Measurements from ENCODE around the gene LAYN. TPM values are rescaled to one million over a fixed set of nuclear protein-coding genes. Genes with fewer than 3 reads are reported as not detected.
A peak's percentile ranks its signal among the peaks of the same experiment; 100 is the strongest.

The LAYN gene
- total RNA-seq, 2 experiments from 2014 or later = 1.3 to 1.4 TPM

DNA sequence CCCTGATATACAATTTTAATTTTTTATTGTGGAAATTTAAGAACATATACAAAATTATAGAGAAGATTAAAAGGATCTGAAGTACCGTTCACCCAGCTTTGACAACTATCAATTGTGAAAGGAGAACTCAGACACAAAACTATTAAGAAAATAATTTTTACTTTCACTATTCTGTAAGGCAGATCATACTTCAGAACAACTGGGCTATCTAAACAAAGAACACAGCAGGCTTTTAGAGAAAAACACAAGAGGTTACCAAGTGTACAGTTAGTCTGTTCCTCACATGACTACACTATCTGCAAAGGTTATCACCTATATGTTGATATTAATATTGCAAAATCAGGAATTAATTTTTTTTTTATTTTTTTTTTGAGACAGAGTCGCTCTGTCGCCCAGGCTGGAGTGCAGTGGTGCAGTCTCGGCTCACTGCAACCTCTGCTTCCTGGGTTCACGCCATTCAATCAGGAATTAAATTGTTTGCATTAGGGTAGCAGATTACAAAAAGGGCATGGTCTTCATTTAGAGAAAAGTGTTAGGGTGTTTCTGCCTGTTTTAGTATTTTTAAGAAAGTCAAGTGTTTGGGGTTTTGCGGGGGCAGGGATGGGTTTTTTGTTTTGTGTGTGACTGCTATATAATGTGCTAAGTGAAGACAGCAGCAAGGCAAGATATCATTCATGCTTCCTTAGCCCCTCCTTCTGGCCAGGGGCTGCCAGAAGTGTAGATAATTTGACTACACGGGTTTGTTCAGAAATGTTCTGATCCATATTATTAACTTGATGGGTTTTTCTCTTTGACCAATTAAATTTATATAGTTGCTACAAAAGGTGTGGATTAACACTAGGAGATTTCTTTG lies 34.1 kb downstream of the LAYN start:
- intact Hi-C loops (cut with DNase I, micrococcal nuclease) = no loop called here
- Histone ChIP-seq H3K36me3 (ENCODE audit: insufficient read depth, low read length) (no peaks in the 10 kb centered on the region), H3K27me3 (ENCODE audit: control insufficient read depth in 1 of 2, insufficient read depth in 2 of 2, low read length in 2 of 2) (peaks cover 2 to 4% of the 10 kb centered on the region in 2 experiments), H3K4me1 (ENCODE audit: insufficient read depth, low read length) (no peaks in the 10 kb centered on the region), H3K4me3 (ENCODE audit: low read length) (no peak overlapping the region), H3K9me3 (ENCODE audit: control insufficient read depth in 1 of 2, insufficient read depth in 1 of 2, low read length in 2 of 2) (no peaks in the 10 kb centered on the region), H3K27ac (ENCODE audit: low read depth in 1 of 2, low read length in 2 of 2) (no peak overlapping the region)
- ChIA-PET CTCF (no interaction called here), POLR2A (no interaction called here)
- no peak for ATAC-seq (ENCODE audit: poor library complexity)
- Mint-ChIP-seq H3K27ac (no peak overlapping the region), H3K27me3 (peaks cover 7% of the 10 kb centered on the region), H3K9me3 (no peaks in the 10 kb centered on the region), H3K4me1 (ENCODE audit: low read depth) (no peaks in the 10 kb centered on the region), H3K36me3 (ENCODE audit: low read depth) (no peaks in the 10 kb centered on the region), H3K4me3 (peak overlapping the region; percentile 70)
- TF ChIP-seq, protein P1, sequence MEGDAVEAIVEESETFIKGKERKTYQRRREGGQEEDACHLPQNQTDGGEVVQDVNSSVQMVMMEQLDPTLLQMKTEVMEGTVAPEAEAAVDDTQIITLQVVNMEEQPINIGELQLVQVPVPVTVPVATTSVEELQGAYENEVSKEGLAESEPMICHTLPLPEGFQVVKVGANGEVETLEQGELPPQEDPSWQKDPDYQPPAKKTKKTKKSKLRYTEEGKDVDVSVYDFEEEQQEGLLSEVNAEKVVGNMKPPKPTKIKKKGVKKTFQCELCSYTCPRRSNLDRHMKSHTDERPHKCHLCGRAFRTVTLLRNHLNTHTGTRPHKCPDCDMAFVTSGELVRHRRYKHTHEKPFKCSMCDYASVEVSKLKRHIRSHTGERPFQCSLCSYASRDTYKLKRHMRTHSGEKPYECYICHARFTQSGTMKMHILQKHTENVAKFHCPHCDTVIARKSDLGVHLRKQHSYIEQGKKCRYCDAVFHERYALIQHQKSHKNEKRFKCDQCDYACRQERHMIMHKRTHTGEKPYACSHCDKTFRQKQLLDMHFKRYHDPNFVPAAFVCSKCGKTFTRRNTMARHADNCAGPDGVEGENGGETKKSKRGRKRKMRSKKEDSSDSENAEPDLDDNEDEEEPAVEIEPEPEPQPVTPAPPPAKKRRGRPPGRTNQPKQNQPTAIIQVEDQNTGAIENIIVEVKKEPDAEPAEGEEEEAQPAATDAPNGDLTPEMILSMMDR (IDR thresholded peaks at IDR 0.05) = no peak
- no peak for DNase-seq

- H3K27ac Mint-ChIP-seq = no peak overlapping the region
- H3K9me3 Mint-ChIP-seq = no peaks in the 10 kb centered on the region
- Histone ChIP-seq H3K9me3 (ENCODE audit: control insufficient read depth in 1 of 2, insufficient read depth in 1 of 2, low read length in 2 of 2) (no peaks in the 10 kb centered on the region), H3K4me1 (ENCODE audit: insufficient read depth, low read length) (no peaks in the 10 kb centered on the region), H3K4me3 (ENCODE audit: low read length) (no peak overlapping the region), H3K27ac (ENCODE audit: low read depth in 1 of 2, low read length in 2 of 2) (no peak overlapping the region), H3K36me3 (ENCODE audit: insufficient read depth, low read length) (no peaks in the 10 kb centered on the region), H3K27me3 (ENCODE audit: control insufficient read depth in 1 of 2, insufficient read depth in 2 of 2, low read length in 2 of 2) (peaks cover 0 to 4% of the 10 kb centered on the region in 2 experiments)
- CTCF ChIA-PET = no interaction called here
- ATAC-seq (ENCODE audit: poor library complexity) (no peak), DNase-seq (no peak)
- POLR2A ChIA-PET = no interaction called here
- TF ChIP-seq, protein P1 (IDR thresholded peaks at IDR 0.05) = no peak
- no peaks in the 10 kb centered on the region for H3K4me1 Mint-ChIP-seq (ENCODE audit: low read depth)
- intact Hi-C loops (cut with DNase I, micrococcal nuclease) = no loop called here
- no peaks in the 10 kb centered on the region for H3K36me3 Mint-ChIP-seq (ENCODE audit: low read depth)
- peaks cover 7% of the 10 kb centered on the region for H3K27me3 Mint-ChIP-seq
- H3K4me3 Mint-ChIP-seq = no peak overlapping the region
Measured at GRCh38 chr11:111575740-111576139, 35.2 kb downstream of the LAYN start.

- Mint-ChIP-seq H3K4me3 (no peak overlapping the region), H3K27ac (no peak overlapping the region), H3K36me3 (ENCODE audit: low read depth) (no peaks in the 10 kb centered on the region), H3K4me1 (ENCODE audit: low read depth) (no peaks in the 10 kb centered on the region), H3K27me3 (no peaks in the 10 kb centered on the region), H3K9me3 (no peaks in the 10 kb centered on the region)
- POLR2A ChIA-PET = no interaction called here
- ATAC-seq (ENCODE audit: poor library complexity) (no peak), DNase-seq (no peak)
- no peak overlapping the region for H3K27ac ChIP-seq (ENCODE audit: low read depth in 1 of 2, low read length in 2 of 2)
- H3K4me3 ChIP-seq (ENCODE audit: low read length) = no peak overlapping the region
- no peaks in the 10 kb centered on the region for H3K4me1 ChIP-seq (ENCODE audit: insufficient read depth, low read length)
- CTCF ChIA-PET = no interaction called here
- H3K27me3 ChIP-seq (ENCODE audit: control insufficient read depth in 1 of 2, insufficient read depth in 2 of 2, low read length in 2 of 2) = no peaks in the 10 kb centered on the region
- TF ChIP-seq, protein P1 (IDR thresholded peaks at IDR 0.05) = no peak
- no peaks in the 10 kb centered on the region for H3K9me3 ChIP-seq (ENCODE audit: control insufficient read depth in 1 of 2, insufficient read depth in 1 of 2, low read length in 2 of 2)
- H3K36me3 ChIP-seq (ENCODE audit: insufficient read depth, low read length) = no peaks in the 10 kb centered on the region
- intact Hi-C loops (cut with DNase I, micrococcal nuclease) = no loop called here
Measured at GRCh38 chr11:111577821-111578220, 37.3 kb downstream of the LAYN start.
